GM21367 (cell line): Measurements from ENCODE around the gene TPTE.
"Not testable (repeated sequence)": the region's sequence is repeated elsewhere in the genome, so short reads cannot be mapped to it uniquely, and the experiment has no call there.

Experiments used
- ATAC-seq: cut with Tn5 transposase; IDR thresholded peaks from one replicate; pipeline ENCODE4 v1.9.1; 2021; ENCODE audit not compliant: unreplicated experiment

Gene TPTE

DNA sequence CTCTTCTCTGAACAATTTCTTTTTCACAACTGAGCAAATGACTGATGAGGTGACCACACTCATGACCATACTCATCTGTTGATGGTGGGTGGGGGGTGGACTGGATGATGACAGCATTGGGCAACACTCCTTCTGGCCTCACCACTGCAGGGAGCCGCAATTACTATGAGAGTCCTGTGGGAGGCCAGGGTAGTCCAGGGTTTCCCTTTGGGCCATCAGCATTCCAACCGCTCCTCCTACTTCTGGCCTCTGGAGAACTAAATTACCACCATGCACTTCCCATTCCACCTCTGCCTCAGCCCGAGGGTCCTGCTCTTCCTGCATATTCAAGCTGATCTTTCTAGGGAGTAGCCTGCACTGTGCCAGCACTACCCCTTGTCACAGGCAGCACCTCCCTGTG, 94.7 kb downstream of the TPTE start:
- ATAC-seq = not testable (repeated sequence)

DNA sequence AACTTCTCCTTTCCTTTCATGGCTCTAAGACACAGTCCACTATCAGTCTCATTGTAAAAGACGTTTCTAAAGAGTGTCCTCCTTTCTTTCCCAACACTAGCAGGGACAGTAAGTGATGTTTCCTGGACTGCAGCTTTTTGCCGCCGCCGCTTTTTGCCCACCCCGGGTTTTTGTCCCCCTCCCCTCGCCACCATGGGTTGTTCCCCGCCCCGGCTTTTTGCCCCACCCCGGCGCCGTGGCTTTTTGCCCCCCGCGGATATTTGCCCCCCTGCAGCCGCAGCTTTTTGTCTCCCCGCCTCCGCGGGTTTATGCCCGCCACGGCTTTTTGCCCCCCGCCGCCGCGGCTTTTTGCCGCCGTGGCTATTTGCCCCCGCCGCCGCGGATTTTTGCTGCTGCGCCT, 95.2 kb downstream of the TPTE start:
- no peak for ATAC-seq

DNA sequence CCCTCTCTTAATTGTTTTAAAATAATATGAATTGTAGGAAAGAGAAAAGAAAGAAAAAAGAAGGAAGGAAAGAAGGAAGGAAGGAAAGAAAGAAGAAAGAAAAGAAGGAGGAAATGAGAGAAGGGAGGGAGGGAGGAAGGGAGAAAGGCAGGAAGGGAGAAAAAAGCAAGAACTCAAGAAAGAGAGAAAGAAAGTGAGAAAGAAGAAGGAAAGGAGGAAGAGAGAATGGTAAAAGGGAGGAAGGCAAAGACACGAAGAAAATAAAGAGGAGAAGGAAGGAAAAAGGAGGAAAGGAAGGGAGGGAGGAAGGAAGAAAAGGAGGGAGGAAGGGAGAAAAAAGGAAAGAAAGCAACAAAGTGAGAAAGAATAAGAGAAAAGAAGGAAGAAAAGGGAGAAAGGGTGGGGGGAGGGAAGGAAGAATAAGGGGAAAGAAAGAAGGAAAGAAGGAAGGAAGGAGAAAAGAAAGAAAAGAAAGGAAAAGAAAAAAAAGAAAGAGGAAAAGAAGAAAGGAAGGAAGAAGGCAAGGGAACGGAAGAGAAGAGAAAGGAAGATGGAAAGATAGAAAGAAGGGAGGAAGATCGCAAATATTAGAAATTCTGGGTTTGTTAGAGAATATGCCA, 95.9 kb downstream of the TPTE start:
- ATAC-seq = not testable (repeated sequence)

DNA sequence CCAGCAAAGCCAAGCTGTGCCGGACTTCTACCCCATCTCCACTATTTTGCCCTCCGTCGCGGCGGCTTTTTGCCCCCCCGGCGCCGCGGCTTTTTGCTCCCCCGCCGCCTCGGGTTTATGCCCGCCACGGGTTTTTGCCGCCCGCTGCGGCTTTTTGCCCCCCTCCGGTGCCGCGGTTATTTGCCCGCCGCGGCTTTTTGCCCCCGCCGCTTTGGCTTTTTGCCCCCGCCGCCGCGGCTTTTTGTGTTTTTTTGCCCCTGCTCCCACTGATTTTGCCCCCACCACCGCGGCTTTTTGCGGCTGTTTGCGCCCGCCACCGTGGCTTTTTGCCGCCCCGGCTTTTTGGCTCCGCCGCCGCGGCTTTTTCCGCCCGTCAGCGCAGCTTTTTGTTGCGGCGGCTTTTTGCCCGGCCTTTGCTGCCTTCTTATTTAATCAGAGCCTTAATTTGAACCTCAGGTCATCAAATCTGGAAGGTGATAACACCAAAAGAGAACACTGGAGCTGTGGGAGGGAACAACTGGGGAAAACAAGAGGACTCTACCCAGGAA, 106.0 kb downstream of the TPTE start:
- ATAC-seq = no peak

DNA sequence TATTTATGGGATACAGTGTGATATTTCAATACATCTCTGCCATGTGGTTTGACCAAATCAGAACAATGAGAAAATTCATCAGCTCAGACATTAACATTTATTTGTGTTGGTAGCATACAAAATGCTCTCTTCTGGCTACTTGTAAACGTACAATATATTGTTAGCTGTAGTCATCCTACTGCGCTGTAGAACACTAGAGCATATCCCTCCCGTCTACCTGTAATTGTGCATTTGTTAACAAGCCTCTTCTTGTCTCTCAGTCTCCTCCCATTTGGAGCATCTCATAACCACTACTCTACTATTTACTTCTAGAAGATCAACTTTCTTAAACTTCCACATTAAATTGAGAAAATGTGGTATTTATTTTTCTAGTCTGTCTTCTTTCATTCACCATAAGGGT, 107.9 kb downstream of the TPTE start:
- not testable (repeated sequence) for ATAC-seq

DNA sequence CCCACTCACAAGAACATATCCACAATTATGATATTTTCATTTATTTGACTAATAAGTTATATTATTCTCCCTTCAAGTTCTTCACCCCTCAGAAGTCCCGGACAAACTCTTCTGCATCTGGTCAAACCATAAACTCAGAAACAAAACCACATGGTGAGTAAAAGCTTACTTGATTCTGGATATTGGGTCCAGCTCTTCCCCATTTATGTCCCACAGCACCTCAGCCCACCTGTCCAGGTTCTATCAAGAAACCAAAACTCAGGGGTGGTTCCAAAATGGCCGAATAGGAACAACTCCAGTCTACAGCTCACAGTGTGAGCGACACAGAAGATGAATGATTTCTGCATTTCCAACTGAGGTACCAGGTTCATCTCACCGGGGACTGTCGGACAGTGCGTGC, 109.4 kb downstream of the TPTE start:
- not testable (repeated sequence) for ATAC-seq

DNA sequence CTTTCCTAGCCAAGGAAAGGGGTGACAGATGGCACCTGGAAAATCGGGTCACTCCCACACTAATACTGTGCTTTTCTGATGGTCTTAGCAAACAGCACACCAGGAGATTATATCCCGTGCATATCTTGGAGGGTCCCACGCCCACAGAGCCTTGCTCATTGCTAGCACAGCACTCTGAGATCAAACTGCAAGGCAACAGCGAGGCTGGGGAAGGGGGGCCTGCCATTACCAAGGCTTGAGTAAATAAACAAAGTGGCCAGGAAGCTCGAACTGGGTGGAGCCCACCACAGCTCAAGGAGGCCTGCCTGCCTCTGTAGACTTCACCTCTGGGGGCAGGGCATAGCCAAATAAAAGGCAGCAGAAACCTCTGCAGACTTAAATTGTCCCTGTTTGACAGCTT, 109.9 kb downstream of the TPTE start:
- not testable (repeated sequence) for ATAC-seq

DNA sequence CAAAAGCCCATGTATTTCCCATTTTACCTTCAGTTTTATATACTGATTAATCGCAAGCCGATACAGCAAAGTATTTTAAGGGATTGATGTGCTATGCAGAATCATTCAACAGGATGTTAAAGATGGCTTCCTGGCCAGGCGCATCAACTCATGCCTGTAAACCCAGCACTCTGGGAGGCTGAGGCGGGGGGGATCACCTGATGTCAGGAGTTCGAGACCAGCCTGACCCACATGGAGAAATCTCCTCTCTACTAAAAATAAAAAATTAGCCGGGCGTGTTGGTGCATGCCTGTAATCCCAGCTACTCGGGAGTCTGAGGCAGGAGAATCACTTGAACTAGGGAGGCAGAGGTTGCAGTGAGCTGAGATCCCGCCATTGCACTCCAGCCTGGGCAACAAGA, 116.8 kb downstream of the TPTE start:
- ATAC-seq = not testable (repeated sequence)

DNA sequence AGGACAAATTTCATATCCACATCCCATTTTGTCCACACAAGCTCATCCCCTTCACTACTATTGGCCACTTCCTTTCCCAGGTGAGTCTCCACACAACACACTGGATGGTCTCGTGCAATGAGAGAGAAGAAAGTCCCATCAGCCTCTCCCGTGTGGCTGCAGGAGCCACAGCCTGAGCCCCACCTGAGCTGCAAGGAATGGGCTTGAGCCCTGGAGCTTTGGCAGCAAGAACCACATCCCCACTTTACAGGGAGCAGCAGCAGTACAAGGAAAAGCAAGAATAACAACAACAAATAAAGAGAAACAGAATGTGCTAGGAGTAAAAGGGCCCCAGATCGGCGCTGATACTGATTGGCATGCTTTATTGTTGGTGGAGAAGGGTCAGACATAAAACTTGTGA, 117.7 kb downstream of the TPTE start:
- no peak for ATAC-seq

DNA sequence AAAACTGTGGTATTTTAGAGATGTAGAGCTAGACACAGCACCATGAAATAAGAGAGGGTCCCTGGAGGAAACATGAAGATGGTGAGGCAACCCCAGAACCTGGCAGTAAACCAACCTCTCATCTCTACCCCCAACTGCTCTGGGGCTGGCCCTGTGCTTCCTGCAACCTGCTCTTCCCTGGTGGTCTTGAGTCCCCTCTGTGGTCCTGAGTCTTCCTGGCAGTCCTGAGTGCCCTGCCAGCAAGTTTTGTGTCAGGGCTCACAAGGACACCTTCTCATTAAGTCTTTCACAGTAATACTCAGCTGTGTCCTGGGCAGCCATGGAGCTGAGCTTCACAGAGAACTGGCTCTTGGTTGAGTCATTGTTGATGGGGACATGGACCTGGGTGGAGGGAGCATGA, 118.4 kb downstream of the TPTE start:
- ATAC-seq = not testable (repeated sequence)

DNA sequence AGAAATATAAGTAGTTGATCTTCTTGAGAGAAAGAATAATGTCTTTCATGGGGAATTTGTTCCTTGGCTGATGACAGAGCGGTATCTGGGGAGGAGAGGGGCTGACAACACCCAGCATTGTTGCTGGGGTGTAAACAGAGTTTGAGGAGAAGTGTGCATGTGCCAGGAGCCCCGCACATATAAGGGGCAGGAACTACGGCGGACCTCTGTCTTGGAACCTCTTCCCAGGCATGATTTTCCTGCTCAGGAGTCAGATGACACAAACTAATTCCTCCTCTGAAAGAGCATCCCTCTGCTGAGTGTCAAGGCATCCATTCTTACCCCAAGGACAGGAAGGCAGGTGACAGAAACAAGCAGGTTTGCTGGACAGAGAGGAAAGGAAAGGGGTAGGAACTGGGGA, 119.1 kb downstream of the TPTE start:
- no peak for ATAC-seq

DNA sequence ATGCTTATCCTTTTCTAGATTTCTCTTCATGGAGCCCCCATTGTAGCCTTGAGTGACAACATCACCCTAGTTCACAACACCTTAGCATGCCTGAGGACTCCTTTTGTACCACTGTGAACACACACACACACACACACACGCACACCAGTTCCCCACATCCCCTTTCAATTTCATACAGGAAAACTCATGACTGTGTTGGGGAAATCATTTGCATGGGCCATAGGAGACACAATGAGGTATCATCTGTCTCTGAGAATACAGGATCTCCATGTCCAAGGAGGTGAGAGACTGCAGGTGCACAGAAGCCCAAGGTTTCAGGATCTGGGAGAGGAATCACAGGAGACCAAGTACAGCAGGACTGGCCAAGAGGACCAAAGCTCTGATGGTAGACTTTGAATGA, 119.7 kb downstream of the TPTE start:
- ATAC-seq = no peak

DNA sequence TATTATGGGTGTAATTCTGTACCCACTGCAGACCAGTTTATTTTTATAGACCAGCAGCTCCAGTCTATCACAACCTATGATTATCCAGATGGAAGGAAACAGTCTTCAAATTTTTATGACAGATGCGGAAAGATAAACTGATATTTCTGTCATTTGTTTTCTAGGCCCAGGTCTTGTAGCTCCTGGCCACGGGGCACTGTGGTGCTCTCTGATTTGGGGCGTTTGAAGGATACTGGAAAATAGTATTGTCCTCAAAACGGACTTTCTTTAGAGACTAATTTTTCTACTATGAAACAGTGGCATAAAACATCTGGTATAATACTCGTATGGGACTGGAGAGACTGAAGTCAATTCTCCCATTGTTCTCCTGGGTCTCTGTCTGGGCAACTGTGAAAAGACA, 124.3 kb downstream of the TPTE start:
- not testable (repeated sequence) for ATAC-seq

DNA sequence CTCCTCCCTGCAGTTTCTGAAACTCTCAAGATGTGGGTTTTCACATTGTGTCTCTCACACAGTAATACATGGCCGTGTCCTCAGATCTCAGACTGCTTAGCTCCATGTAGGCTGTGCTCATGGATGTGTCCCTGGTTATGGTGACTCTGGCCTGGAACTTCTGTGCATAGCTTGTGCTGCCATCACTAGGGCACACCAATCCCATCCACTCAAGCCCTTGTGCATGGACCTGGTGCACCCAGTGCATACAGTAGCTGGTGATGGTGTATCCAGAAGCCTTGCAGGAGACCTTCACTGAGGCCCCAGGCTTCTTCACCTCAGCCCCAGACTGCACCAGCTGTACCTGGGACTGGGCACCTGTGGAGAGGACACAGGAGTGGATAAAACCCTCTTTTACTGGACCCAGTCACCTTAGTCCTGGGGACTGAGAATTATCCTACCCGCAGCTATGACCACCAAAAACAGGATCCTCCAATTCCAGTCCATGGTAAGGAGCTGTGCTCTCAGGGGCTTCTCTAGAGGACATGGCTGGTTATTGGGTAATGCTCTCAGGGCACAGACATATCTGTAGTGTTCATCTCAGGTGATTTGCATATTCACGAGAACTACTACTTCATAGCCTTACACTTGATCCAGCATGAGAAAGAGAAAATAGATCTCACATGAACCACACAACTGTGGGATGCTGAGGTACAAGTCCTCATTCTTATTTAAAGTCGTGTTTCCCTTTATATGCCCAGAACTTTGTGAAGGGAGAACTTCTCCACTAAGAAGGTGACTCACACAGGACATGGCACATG, 128.2 kb downstream of the TPTE start:
- not testable (repeated sequence) for ATAC-seq

DNA sequence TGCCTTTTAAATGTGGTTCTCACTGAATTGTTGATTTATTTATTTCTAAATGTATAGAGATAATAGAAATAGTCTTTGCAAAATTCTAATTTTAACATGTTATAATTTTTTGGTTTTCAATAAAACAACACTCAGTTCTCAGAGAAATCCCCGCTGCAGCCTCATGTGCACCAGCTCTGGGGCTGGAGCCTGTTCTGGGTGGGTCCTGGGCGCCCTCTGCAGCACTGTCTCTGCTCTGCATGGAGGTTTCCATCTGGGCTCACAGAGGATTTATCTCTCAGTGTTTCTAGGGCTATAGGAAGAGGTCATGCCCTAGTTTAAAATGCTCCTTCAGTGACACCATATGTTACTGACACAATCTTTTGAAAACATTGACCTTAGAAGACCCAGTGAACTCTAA, 128.9 kb downstream of the TPTE start:
- not testable (repeated sequence) for ATAC-seq
